ENCODE results near the gene RHBDF2.

- TF ChIP-seq CTCF (conservative IDR thresholded peaks at IDR 0.05 in 1 of 2, IDR thresholded peaks at IDR 0.05 in 1 of 2; ENCODE audit: extremely low read depth in 1 of 2, insufficient read depth in 1 of 2, low read depth in 1 of 2, low read length in 2 of 2) (no peak), EZH2 (IDR thresholded peaks at IDR 0.05; ENCODE audit: borderline replicate concordance, low read length) (no peak)
Observed at GRCh38 chr17:76537578-76538280, 36.5 kb upstream of the RHBDF2 start, which contains the start of gene CYGB.

Measured in mammary epithelial cell (primary cell).